ENCODE measurements around the gene C1orf35.
A peak's percentile ranks its signal among the peaks of the same experiment; 100 is the strongest.

C1orf35 gene

GRCh38 chr1:228062085-228062791 lies 40.9 kb downstream of the C1orf35 start:
- DNase-seq = no peak

DNA sequence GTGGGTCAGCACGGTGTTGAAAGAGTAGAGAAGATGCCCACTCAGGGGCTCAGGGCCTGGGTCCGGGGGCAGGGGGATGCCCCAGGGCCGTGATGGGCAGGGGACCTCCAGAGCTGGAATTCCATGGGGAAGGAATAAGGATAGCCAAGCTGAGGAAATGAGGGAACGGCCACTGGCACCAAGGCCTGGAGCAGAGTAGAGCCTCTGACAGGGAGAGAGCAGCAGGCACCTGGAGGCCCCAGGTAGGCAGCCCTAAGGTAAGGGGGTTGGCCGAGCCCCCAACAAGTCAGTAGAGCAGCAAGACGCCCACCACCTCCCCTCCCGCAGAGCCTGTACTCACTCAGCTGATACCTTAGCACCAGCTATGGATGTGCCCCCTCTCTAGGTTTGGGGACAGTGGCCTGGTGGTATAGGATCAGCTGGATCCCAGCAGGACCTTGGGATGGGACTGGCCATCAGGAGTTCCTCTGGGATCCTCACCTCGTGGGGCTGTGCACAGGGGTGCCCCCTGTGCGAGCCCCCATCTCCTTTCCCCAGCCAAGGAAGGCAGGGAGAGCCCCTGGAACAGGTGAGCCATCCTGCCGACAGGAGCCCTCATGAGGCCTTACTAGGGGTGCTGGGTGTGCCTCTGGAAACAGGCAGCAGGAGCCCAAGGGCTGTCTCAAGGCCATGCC lies 41.6 kb downstream of the C1orf35 start:
- no peak for DNase-seq

DNA sequence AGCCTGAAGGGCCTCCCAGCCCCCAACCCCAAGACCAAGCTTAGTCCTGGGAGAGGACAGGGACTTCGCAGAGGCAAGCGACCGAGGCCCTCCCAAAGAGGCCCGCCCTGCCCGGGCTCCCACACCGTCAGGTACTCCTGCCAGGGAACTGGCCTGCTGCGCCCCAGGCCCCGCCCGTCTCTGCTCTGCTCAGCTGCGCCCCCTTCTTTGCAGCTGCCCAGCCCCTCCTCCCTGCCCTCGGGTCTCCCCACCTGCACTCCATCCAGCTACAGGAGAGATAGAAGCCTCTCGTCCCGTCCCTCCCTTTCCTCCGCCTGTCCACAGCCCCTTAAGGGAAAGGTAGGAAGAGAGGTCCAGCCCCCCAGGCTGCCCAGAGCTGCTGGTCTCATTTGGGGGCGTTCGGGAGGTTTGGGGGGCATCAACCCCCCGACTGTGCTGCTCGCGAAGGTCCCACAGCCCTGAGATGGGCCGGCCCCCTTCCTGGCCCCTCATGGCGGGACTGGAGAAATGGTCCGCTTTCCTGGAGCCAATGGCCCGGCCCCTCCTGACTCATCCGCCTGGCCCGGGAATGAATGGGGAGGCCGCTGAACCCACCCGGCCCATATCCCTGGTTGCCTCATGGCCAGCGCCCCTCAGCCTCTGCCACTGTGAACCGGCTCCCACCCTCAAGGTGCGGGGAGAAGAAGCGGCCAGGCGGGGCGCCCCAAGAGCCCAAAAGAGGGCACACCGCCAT lies 42.5 kb downstream of the C1orf35 start:
- no peak for DNase-seq

- peak in 2 of 4 experiments; percentile 42 to 45 for DNase-seq
These were observed 43.3 kb downstream of the C1orf35 start for GRCh38 chr1:228059634-228060457.

GRCh38 chr1:228058949-228059633 lies 44.0 kb downstream of the C1orf35 start:
- DNase-seq = peak in 1 of 4 experiments; percentile 49

- DNase-seq = no peak
These were observed 44.8 kb downstream of the C1orf35 start for GRCh38 chr1:228058172-228058948.
